ENCODE results near the gene TCL1B.

The TCL1B gene

GRCh38 chr14:95697764-95698163 is 11.5 kb downstream of the TCL1B start:
- TF ChIP-seq CTCF (IDR thresholded peaks at IDR 0.05; ENCODE audit: insufficient read depth, low read length, missing control alignments), result no peak
- POLR2A ChIA-PET, result no interaction called here
- no peak overlapping the region for H3K4me3 ChIP-seq (ENCODE audit: low read depth, low read length)
- no peak for DNase-seq (ENCODE audit: low read depth, low spot score)
- CTCF ChIA-PET, result no interaction called here

DNA sequence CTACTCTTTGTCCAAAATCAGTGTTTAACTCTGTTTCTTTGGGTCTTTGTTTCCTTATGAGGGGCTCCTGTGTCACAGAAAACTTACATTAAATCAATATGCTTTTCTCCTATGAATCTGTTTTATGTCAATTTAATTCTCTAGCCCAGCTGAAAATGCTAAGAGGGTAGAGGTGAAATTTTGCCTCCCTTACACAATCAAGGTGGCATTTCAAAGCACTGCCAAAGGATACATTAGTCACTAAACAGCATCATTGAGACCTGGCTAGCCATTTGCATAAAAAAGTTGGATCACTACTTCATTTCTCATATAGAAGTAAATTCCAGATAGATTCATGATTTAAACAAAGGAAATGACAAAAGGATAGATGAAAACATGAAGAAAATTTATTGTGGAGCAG is 12.1 kb downstream of the TCL1B start:
- DNase-seq (ENCODE audit: low read depth, low spot score), result no peak
- no peak for TF ChIP-seq CTCF (IDR thresholded peaks at IDR 0.05; ENCODE audit: insufficient read depth, low read length, missing control alignments)
- ChIA-PET CTCF (no interaction called here), POLR2A (no interaction called here)
- H3K4me3 ChIP-seq (ENCODE audit: low read depth, low read length), result no peak overlapping the region

- TF ChIP-seq CTCF (IDR thresholded peaks at IDR 0.05; ENCODE audit: insufficient read depth, low read length, missing control alignments), result no peak
- no peak overlapping the region for H3K4me3 ChIP-seq (ENCODE audit: low read depth, low read length)
- DNase-seq (ENCODE audit: low read depth, low spot score), result no peak
- ChIA-PET POLR2A (no interaction called here), CTCF (no interaction called here)
Observed at GRCh38 chr14:95699412-95699811, 13.2 kb downstream of the TCL1B start.

GRCh38 chr14:95700221-95700976 is 14.2 kb downstream of the TCL1B start:
- ChIA-PET POLR2A (no interaction called here), CTCF (no interaction called here)
- DNase-seq (ENCODE audit: low read depth, low spot score), result no peak
- no peak for TF ChIP-seq CTCF (IDR thresholded peaks at IDR 0.05; ENCODE audit: insufficient read depth, low read length, missing control alignments)
- no peak overlapping the region for H3K4me3 ChIP-seq (ENCODE audit: low read depth, low read length)

DNA sequence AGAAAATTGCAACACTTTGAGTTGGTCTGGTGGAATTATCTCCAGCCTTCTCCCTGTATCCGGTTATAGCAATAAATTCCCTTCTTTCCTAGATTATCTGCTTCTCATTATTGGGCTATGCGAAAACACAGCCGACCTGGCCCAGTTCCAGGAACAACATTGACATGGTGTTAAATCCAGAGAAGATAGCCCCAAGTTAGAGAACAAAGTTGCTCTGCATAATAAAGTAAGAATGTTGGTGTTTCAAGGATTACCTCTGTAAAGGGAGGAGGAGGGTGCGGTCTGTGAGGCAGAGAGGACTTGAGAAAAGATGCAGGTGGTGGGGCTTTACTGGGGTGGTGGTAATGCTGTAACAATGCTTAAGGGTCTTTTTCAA is 15.6 kb downstream of the TCL1B start:
- TF ChIP-seq CTCF (IDR thresholded peaks at IDR 0.05; ENCODE audit: insufficient read depth, low read length, missing control alignments), result no peak
- no peak for DNase-seq (ENCODE audit: low read depth, low spot score)
- CTCF ChIA-PET, result no interaction called here
- POLR2A ChIA-PET, result no interaction called here
- no peak overlapping the region for H3K4me3 ChIP-seq (ENCODE audit: low read depth, low read length)

GRCh38 chr14:95703341-95703740 is 17.1 kb downstream of the TCL1B start:
- H3K4me3 ChIP-seq (ENCODE audit: low read depth, low read length), result no peak overlapping the region
- ChIA-PET CTCF (no interaction called here), POLR2A (no interaction called here)
- TF ChIP-seq CTCF (IDR thresholded peaks at IDR 0.05; ENCODE audit: insufficient read depth, low read length, missing control alignments), result no peak
- no peak for DNase-seq (ENCODE audit: low read depth, low spot score)
